GM12878 (cell line): ENCODE measurements around the gene AASDH. TPM values are rescaled to one million over a fixed set of nuclear protein-coding genes. Genes with fewer than 3 reads are reported as not detected.

Source experiments
- ATAC-seq: fragments of 200-7000 bp; cut with Tn5 transposase; 3 replicates; pipeline ENCODE4 v1.9.1; 2020; ENCODE audit warnings: mild to moderate bottlenecking, moderate library complexity
- BruUV-seq: library from RNA; stranded (reverse); fragments of 400-500 nt; replicated peaks from 2 replicates; lab custom pipeline; 2021; lab: Mats Ljungman, UMichigan
- CTCF ChIA-PET: fragments of 300-600 bp; sonication (Branson Sonifier 250); formaldehyde crosslinking; extraction: SDS; loops from one replicate; lab custom pipeline; 2021; ENCODE audit warnings: inconsistent platforms; lab: Yijun Ruan, JAX
- POLR2A ChIA-PET: fragments of 350-600 bp; formaldehyde crosslinking; extraction: SDS; loops from one replicate; lab custom pipeline; 2021; ENCODE audit warnings: inconsistent platforms; lab: Charles Lee
- RAD21 ChIA-PET: fragments of 300-600 bp; sonication (Branson Sonifier 250); formaldehyde crosslinking; loops from one replicate; lab custom pipeline; 2023; ENCODE audit warnings: antibody characterized with exemption; ENCODE audit not compliant: unreplicated experiment; lab: Charles Lee
- SMC1A ChIA-PET: fragments of 300-600 bp; sonication (Branson Sonifier 250); formaldehyde crosslinking; loops from one replicate; lab custom pipeline; 2023; ENCODE audit not compliant: unreplicated experiment, uncharacterized antibody; lab: Charles Lee
- DNase-seq: peaks from one replicate; pipeline ENCODE4 v3.0.0-alpha.2; 2011; ENCODE audit warnings: low read depth, low spot score
- FAIRE-seq: peaks from 3 replicates; lab custom pipeline; 2011; peaks lifted over from hg19 to GRCh38; lab: Jason Lieb, UNC
- H2AFZ ChIP-seq: 2 replicates; pipeline ENCODE4 v1.6.0; 2011; ENCODE audit warnings: low read depth, low read length, control low read depth; ENCODE audit not compliant: control insufficient read depth
- H3K27ac ChIP-seq: 2 replicates; pipeline ENCODE4 v1.5.1; 2011; ENCODE audit warnings: control low read depth; ENCODE audit not compliant: control insufficient read depth, insufficient read depth
- H3K27me3 ChIP-seq, 2 experiments: replicated peaks in 1 of 2; 2 replicates each; pipeline versions ENCODE4 v1.6.0 to v1.6.1; 2011; ENCODE audit warnings: low read length in 1 of 2; ENCODE audit not compliant: control insufficient read depth in 2 of 2, insufficient read depth in 2 of 2
- H3K36me3 ChIP-seq, 2 experiments: 2 replicates each; pipeline ENCODE4 v1.5.1; 2011; ENCODE audit warnings: low read length in 1 of 2; ENCODE audit not compliant: control insufficient read depth in 2 of 2, insufficient read depth in 2 of 2
- H3K4me1 ChIP-seq: 2 replicates; pipeline ENCODE4 v1.6.1; 2011; ENCODE audit warnings: mild to moderate bottlenecking, low read length, moderate library complexity, mixed read lengths; ENCODE audit not compliant: control insufficient read depth, insufficient read depth
- H3K4me2 ChIP-seq: 2 replicates; pipeline ENCODE4 v1.6.0; 2011; ENCODE audit warnings: control low read depth; ENCODE audit not compliant: control insufficient read depth, insufficient read depth
- H3K4me3 ChIP-seq: fragments of 200-600 bp; sonication (generic); 2 replicates; pipeline ENCODE4 v1.5.1; 2016
- H3K79me2 ChIP-seq: 2 replicates; pipeline ENCODE4 v1.6.0; 2011; ENCODE audit warnings: low read length; ENCODE audit not compliant: control insufficient read depth, insufficient read depth
- H3K9ac ChIP-seq: 2 replicates; pipeline ENCODE4 v1.8.0; 2011; ENCODE audit warnings: low read length, control low read depth, mixed read lengths; ENCODE audit not compliant: control insufficient read depth, insufficient read depth
- H3K9me3 ChIP-seq: replicated peaks from 3 replicates; pipeline ENCODE4 v1.5.1; 2011; ENCODE audit warnings: mild to moderate bottlenecking, low read length; ENCODE audit not compliant: control insufficient read depth, insufficient read depth
- H4K20me1 ChIP-seq: 2 replicates; pipeline ENCODE4 v1.6.0; 2011; ENCODE audit not compliant: control insufficient read depth, insufficient read depth
- NBN ChIP-seq: fragments of 450-650 bp; IDR thresholded peaks from 2 replicates; pipeline ENCODE4 v1.6.1; 2016
- NFYA ChIP-seq: IDR thresholded peaks from 2 replicates; pipeline ENCODE4 v1.6.1; 2011; ENCODE audit warnings: low read depth, mild to moderate bottlenecking, low read length, improper control_type of control experiment, borderline replicate concordance
- RB1 ChIP-seq: fragments of 450-650 bp; formaldehyde crosslinking; IDR thresholded peaks from 2 replicates; pipeline ENCODE4 v1.6.1; 2017; ENCODE audit warnings: mild to moderate bottlenecking, borderline replicate concordance
- RFX5 ChIP-seq: IDR thresholded peaks from 2 replicates; pipeline ENCODE4 v1.6.1; 2011; ENCODE audit warnings: low read depth, low read length, improper control_type of control experiment
- SMC3 ChIP-seq: IDR thresholded peaks from 2 replicates; pipeline ENCODE4 v1.6.1; 2011; ENCODE audit warnings: low read length, improper control_type of control experiment, borderline replicate concordance
- ZNF24 ChIP-seq: fragments of 450-650 bp; IDR thresholded peaks from 2 replicates; pipeline ENCODE4 v1.6.1; 2017; ENCODE audit warnings: antibody characterized with exemption, mild to moderate bottlenecking
- ZNF274 ChIP-seq: IDR thresholded peaks from one replicate; pipeline ENCODE4 v1.8.0; 2011; ENCODE audit not compliant: insufficient read length, insufficient read depth
- WGBS: methylation state at CpG from one replicate; pipeline ENCODE4 v1.1.6; 2016; ENCODE audit warnings: low lambda C conversion rate; ENCODE audit not compliant: insufficient replicate concordance, insufficient coverage; ENCODE audit errors: missing lambda C conversion rate; 5-methylcytosine and 5-hydroxymethylcytosine counted together
- in situ Hi-C: fragments of 300-500 bp; cut with MboI; formaldehyde crosslinking; loops from 9 replicates; pipeline ENCODE4 v1.14.3; 2018; ENCODE audit warnings: mixed read lengths
- intact Hi-C: fragments of 100-400 bp; cut with micrococcal nuclease; formaldehyde crosslinking; loops from one replicate; pipeline ENCODE4 v1.14.2; 2022; ENCODE audit not compliant: unreplicated experiment
- polyA plus RNA-seq, 11 experiments: library from polyadenylated mRNA; depleted of rRNA in 4 of 11; unstranded in 6 of 11; stranded (reverse) in 5 of 11; fragments of >200 nt; fragmentation: Nextera tagmentation in 4 of 11; fragmentation: Illumina TruSeq in 1 of 11; extraction: Ambion mirVana in 4 of 11; extraction: Trizol in 1 of 11; gene quantifications; 1 replicate in 1 of 11; 2 replicates in 10 of 11; pipeline versions ENCODE4 v1.2.1 to v1.2.3, GENCODE V29; 2011 to 2016; ENCODE audit warnings: inconsistent platforms in 2 of 11, missing spikeins in 2 of 11, low read depth in 1 of 11
- total RNA-seq, 4 experiments: library from RNA; depleted of rRNA in 3 of 4; stranded (reverse); fragments of >200 nt in 3 of 4; fragmentation: Illumina TruSeq in 1 of 4; extraction: Trizol in 1 of 4; gene quantifications; 2 replicates each; pipeline versions ENCODE4 v1.2.1 to v1.2.3, GENCODE V29; 2013 to 2021
- TF ChIP-seq, protein P1 (sequence below): fragments of 450-650 bp; IDR thresholded peaks from 2 replicates; pipeline ENCODE4 v1.6.1; 2017; ENCODE audit warnings: low read depth, mild to moderate bottlenecking, moderate library complexity

The AASDH gene
- total and polyA plus RNA-seq, 10 of the 15 experiments (the other 5 are each of a cell fraction or from before 2014, with no cell fraction given) = 7.3 to 19.1 (median 11.3) TPM

DNA sequence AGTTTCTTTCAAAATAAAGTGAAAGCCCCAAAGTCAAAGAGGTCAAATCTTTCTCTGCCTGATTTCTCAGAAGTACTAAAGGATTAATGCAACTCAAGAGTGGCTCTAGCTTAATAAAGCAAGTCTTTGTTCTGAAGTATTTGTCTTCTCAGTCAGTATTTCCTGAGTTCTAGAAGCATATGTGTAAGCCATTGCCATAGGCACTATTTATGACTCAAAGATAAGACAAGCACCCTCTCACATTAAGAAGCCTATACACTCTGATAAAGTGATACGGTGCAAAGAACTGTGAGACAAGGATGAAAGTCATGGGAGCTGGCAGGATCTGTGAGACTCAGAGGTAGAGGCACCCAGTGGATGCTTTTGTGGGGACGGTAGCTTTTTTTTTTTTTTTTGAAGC is 60.9 kb downstream of the AASDH start:
- no peak for TF ChIP-seq RB1
- TF ChIP-seq SMC3 = no peak
- no peaks in the 10 kb centered on the region for H3K79me2 ChIP-seq
- no peak for ATAC-seq
- ChIA-PET POLR2A (no interaction called here), SMC1A (no interaction called here), RAD21 (no interaction called here), CTCF (no interaction called here)
- no peak overlapping the region for H3K4me3 ChIP-seq
- H3K4me2 ChIP-seq = no peak overlapping the region
- BruUV-seq = no TSS peak
- no peak overlapping the region for H3K9ac ChIP-seq
- intact Hi-C loops = no loop called here
- 0 out of 4 replicates have a peak, but pooled peaks cover 0 to 1% of the 10 kb centered on the region in 2 experiments for H3K27me3 ChIP-seq
- H2AFZ ChIP-seq = no peak overlapping the region
- FAIRE-seq = no peak
- no peak for DNase-seq
- H3K36me3 ChIP-seq = no peaks in the 10 kb centered on the region
- no peaks in the 10 kb centered on the region; the same call in 1 of the 2 replicates for H4K20me1 ChIP-seq
- in situ Hi-C loops = no loop called here
- 50% methylated on average over 2 of the region's 2 CpGs for WGBS
- no peaks in the 10 kb centered on the region for H3K4me1 ChIP-seq
- no peaks in the 10 kb centered on the region for H3K9me3 ChIP-seq
- no peak overlapping the region for H3K27ac ChIP-seq

DNA sequence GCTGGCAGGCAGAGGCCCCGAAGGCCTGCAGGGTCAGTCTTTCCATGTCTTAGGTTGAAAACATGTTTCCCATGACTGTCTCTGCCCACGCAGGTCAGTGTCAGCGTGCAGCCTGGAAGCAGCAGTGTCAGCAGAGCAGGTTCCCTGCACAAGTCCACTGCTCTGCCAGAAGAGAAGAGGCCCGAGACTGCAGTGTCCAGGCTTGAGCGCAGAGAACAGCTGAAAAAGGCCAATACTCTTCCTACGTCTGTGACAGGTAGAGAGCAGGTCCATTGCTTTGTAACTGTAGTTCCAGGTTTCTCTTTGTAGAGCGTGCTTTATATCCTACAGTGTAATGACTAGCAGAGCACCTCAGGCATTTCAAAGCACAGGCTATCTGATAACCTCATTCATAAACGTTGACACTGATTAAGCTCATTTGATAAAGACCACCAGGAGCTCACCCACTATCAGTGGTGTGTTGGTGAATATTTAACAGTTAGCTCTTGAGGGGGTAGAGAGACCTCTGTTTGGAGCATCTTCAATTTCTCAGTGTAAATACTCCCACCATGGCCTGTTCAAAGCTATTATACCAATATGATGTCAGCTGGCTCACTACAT is 63.2 kb downstream of the AASDH start:
- H3K27me3 ChIP-seq = 0 out of 4 replicates have a peak, but pooled peaks cover 0 to 1% of the 10 kb centered on the region in 2 experiments
- H3K9me3 ChIP-seq = no peaks in the 10 kb centered on the region
- FAIRE-seq = no peak
- no peak overlapping the region for H2AFZ ChIP-seq
- no peak overlapping the region for H3K4me2 ChIP-seq
- in situ Hi-C loops = no loop called here
- no TSS peak for BruUV-seq
- H3K36me3 ChIP-seq = no peaks in the 10 kb centered on the region
- H3K4me3 ChIP-seq = no peak overlapping the region
- ChIA-PET RAD21 (no interaction called here), POLR2A (no interaction called here), SMC1A (no interaction called here), CTCF (no interaction called here)
- no peak for ATAC-seq
- intact Hi-C loops = no loop called here
- TF ChIP-seq RFX5 = no peak
- TF ChIP-seq NBN = no peak
- TF ChIP-seq ZNF24 = no peak
- TF ChIP-seq NFYA = no peak
- TF ChIP-seq, protein P1, sequence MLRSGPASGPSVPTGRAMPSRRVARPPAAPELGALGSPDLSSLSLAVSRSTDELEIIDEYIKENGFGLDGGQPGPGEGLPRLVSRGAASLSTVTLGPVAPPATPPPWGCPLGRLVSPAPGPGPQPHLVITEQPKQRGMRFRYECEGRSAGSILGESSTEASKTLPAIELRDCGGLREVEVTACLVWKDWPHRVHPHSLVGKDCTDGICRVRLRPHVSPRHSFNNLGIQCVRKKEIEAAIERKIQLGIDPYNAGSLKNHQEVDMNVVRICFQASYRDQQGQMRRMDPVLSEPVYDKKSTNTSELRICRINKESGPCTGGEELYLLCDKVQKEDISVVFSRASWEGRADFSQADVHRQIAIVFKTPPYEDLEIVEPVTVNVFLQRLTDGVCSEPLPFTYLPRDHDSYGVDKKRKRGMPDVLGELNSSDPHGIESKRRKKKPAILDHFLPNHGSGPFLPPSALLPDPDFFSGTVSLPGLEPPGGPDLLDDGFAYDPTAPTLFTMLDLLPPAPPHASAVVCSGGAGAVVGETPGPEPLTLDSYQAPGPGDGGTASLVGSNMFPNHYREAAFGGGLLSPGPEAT = no peak
- no peak for TF ChIP-seq ZNF274
- no peaks in the 10 kb centered on the region for H3K4me1 ChIP-seq
- WGBS = 40% methylated on average over 8 of the region's 8 CpGs
- no peaks in the 10 kb centered on the region for H3K79me2 ChIP-seq
- H4K20me1 ChIP-seq = no peaks in the 10 kb centered on the region; the same call in 1 of the 2 replicates
- H3K9ac ChIP-seq = no peak overlapping the region
- no peak overlapping the region for H3K27ac ChIP-seq
- no peak for DNase-seq
